CD14-positive monocyte (primary cell): ENCODE results near the gene ELL3. TPM values are rescaled to one million over a fixed set of nuclear protein-coding genes. Genes with fewer than 3 reads are reported as not detected.
A peak's percentile ranks its signal among the peaks of the same experiment; 100 is the strongest.

ENCODE experiments used
- DNase-seq, 3 donors: peaks; one replicate each; pipeline ENCODE4 v3.0.0-alpha.2; 2011 to 2022
- H2AFZ ChIP-seq: 2 replicates; pipeline ENCODE4 v1.6.0; 2012; ENCODE audit warnings: mild to moderate bottlenecking, low read depth, low read length, inconsistent platforms; ENCODE audit not compliant: insufficient read depth, poor library complexity, severe bottlenecking
- H3K27ac ChIP-seq, 2 donors: 1 replicate in 1 of 2; 2 replicates in 1 of 2; pipeline ENCODE4 v1.5.1; 2012 to 2013; ENCODE audit warnings: low read length in 2 of 2, control low read depth in 1 of 2, inconsistent platforms in 1 of 2, low read depth in 1 of 2, mild to moderate bottlenecking in 1 of 2
- H3K27me3 ChIP-seq, 2 donors: one replicate each; pipeline versions ENCODE4 v1.6.0 to v1.6.1; 2011 to 2013; ENCODE audit warnings: low read length in 2 of 2; ENCODE audit not compliant: control insufficient read depth in 2 of 2, insufficient read depth in 2 of 2
- H3K36me3 ChIP-seq, 2 donors: replicated peaks in 1 of 2; 1 replicate in 1 of 2; 2 replicates in 1 of 2; pipeline versions ENCODE4 v1.5.1 to v1.6.1; 2012 to 2013; ENCODE audit warnings: low read length in 2 of 2, control low read depth in 1 of 2, inconsistent platforms in 1 of 2, mild to moderate bottlenecking in 1 of 2; ENCODE audit not compliant: insufficient read depth in 2 of 2, control insufficient read depth in 1 of 2
- H3K4me1 ChIP-seq, 2 donors: 1 replicate in 1 of 2; 2 replicates in 1 of 2; pipeline versions ENCODE4 v1.5.1 to v1.6.1; 2012 to 2013; ENCODE audit warnings: low read length in 2 of 2, control low read depth in 1 of 2, inconsistent platforms in 1 of 2, mild to moderate bottlenecking in 1 of 2, moderate library complexity in 1 of 2; ENCODE audit not compliant: insufficient read depth in 2 of 2, control insufficient read depth in 1 of 2
- H3K4me2 ChIP-seq: replicated peaks from 2 replicates; pipeline ENCODE3; 2012; ENCODE audit warnings: low read length, moderate library complexity, mild to moderate bottlenecking; ENCODE audit not compliant: poor library complexity, severe bottlenecking; ENCODE audit errors: extremely low read depth
- H3K4me3 ChIP-seq, 3 experiments: fragments of 200-600 bp in 1 of 3; sonication (generic) in 1 of 3; replicated peaks in 1 of 3; 1 replicate in 2 of 3; 2 replicates in 1 of 3; pipeline ENCODE4 v1.5.1; 2011 to 2013; ENCODE audit warnings: low read length in 3 of 3, mild to moderate bottlenecking in 3 of 3, control low read depth in 2 of 3, low read depth in 2 of 3, inconsistent platforms in 1 of 3, moderate library complexity in 1 of 3
- H3K79me2 ChIP-seq: 2 replicates; pipeline ENCODE4 v1.6.0; 2012; ENCODE audit warnings: mild to moderate bottlenecking, control low read depth, inconsistent platforms, low read length, moderate library complexity; ENCODE audit not compliant: insufficient read depth
- H3K9ac ChIP-seq: 2 replicates; pipeline ENCODE4 v1.6.0; 2017; ENCODE audit warnings: low read length, mild to moderate bottlenecking; ENCODE audit not compliant: insufficient read depth, poor library complexity, severe bottlenecking
- H3K9me3 ChIP-seq, 2 donors: replicated peaks in 1 of 2; 1 replicate in 1 of 2; 2 replicates in 1 of 2; pipeline versions ENCODE4 v1.5.1 to v1.6.1; 2012 to 2013; ENCODE audit warnings: low read length in 2 of 2, control low read depth in 1 of 2; ENCODE audit not compliant: control insufficient read depth in 1 of 2, insufficient read depth in 1 of 2
- H4K20me1 ChIP-seq: 2 replicates; pipeline ENCODE4 v1.6.0; 2012; ENCODE audit warnings: mild to moderate bottlenecking, low read length, control low read depth, moderate library complexity; ENCODE audit not compliant: insufficient read depth
- H3K27ac Mint-ChIP-seq, 7 donors: one replicate each; pipeline ENCODE4 v1.8.0; 2020; ENCODE audit warnings: mild to moderate bottlenecking in 7 of 7, mixed read lengths in 7 of 7, moderate library complexity in 6 of 7, inconsistent platforms in 2 of 7
- H3K27me3 Mint-ChIP-seq, 3 donors: one replicate each; pipeline ENCODE4 v1.8.0; 2021 to 2022; ENCODE audit warnings: low read depth in 3 of 3, mild to moderate bottlenecking in 3 of 3, mixed read lengths in 3 of 3, moderate library complexity in 3 of 3, inconsistent platforms in 1 of 3
- H3K36me3 Mint-ChIP-seq, 2 donors: one replicate each; pipeline ENCODE4 v1.8.0; 2020; ENCODE audit warnings: mixed read lengths in 2 of 2, inconsistent platforms in 1 of 2, mild to moderate bottlenecking in 1 of 2
- H3K4me1 Mint-ChIP-seq: one replicate; pipeline ENCODE4 v1.8.0; 2020; ENCODE audit warnings: mild to moderate bottlenecking, mixed read lengths
- H3K4me3 Mint-ChIP-seq, 2 donors: one replicate each; pipeline ENCODE4 v1.8.0; 2020; ENCODE audit warnings: mild to moderate bottlenecking in 2 of 2, mixed read lengths in 2 of 2, moderate library complexity in 1 of 2
- H3K9me3 Mint-ChIP-seq, 7 donors: one replicate each; pipeline ENCODE4 v1.8.0; 2020 to 2022; ENCODE audit warnings: mixed read lengths in 7 of 7, mild to moderate bottlenecking in 6 of 7, moderate library complexity in 6 of 7, inconsistent platforms in 2 of 7
- WGBS: methylation state at CpG from one replicate; pipeline ENCODE4 v1.1.5; 2013; ENCODE audit warnings: missing lambda C conversion rate; ENCODE audit not compliant: insufficient coverage; 5-methylcytosine and 5-hydroxymethylcytosine counted together
- intact Hi-C, 2 donors: fragments of 100-400 bp; cut with micrococcal nuclease; formaldehyde crosslinking; loops; one replicate each; pipeline versions ENCODE4 v1.15.0 to v1.15.1; 2023
- polyA plus RNA-seq, 3 donors: library from polyadenylated mRNA; depleted of rRNA in 1 of 3; unstranded in 2 of 3; stranded (reverse) in 1 of 3; fragments of 300-500 nt in 2 of 3; fragments of >200 nt in 1 of 3; fragmentation: Illumina TruSeq in 2 of 3; gene quantifications; 1 replicate in 2 of 3; 2 replicates in 1 of 3; pipeline ENCODE4 v1.2.3, GENCODE V29; 2012 to 2021
- TF ChIP-seq, protein P1 (sequence below): fragments of 200-600 bp; IDR thresholded peaks from one replicate; pipeline ENCODE4 v1.8.0; 2022; ENCODE audit warnings: antibody characterized with exemption, mild to moderate bottlenecking

Gene ELL3
- polyA plus RNA-seq, 3 donors, result 0.29 to 1.2 (median 0.60) TPM

DNA sequence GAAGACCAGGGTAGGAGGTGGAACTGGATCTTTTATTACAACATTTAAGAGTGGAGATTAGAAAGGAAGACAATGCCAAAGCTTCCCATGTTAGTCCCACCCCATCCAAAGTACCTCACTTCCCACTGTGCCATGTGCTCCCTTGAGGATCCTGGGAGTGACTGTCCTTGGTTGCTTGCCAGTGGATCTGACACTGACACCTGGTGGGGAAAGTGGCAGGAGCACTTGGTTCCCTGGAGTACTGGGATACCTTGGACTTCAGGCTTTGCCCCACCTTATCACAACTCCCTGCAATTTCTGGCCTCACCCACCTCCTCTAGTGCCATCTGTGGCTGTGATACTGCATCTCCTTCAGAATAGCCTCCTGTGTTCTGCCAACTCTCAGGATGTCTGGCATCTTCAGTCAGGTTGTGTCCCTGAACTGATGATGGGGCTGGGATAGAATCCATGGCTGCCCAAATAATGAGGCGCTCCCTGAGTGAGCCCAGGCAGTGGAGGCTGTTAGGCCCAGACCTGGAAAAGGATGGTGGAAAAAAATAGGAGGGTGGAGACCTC, 1.3 kb downstream of the ELL3 start:
- Histone ChIP-seq H3K36me3 (peaks cover 17 to 36% of the 10 kb centered on the region in 2 donors), H3K27me3 (no peaks in the 10 kb centered on the region), H3K27ac (no peak overlapping the region), H3K4me2 (no peak overlapping the region), H3K4me1 (peaks cover 19 to 32% of the 10 kb centered on the region in 2 donors), H3K9me3 (no peaks in the 10 kb centered on the region), H3K79me2 (no peaks in the 10 kb centered on the region), H3K9ac (no peak overlapping the region), H2AFZ (no peak overlapping the region), H3K4me3 (no peak overlapping the region), H4K20me1 (peaks cover 5% of the 10 kb centered on the region)
- intact Hi-C loops, result no loop called here
- DNase-seq, result peak in 1 of 3 donors; percentile 26
- H3K4me3 Mint-ChIP-seq, result peak overlapping the region in 1 of 2 donors; percentile 93
- H3K27ac Mint-ChIP-seq, result peak overlapping the region in 2 of 7 donors; percentile 20 to 74
- H3K4me1 Mint-ChIP-seq, result peaks cover 30% of the 10 kb centered on the region
- H3K9me3 Mint-ChIP-seq, result no peaks in the 10 kb centered on the region
- peaks cover 20 to 30% of the 10 kb centered on the region in 2 donors for H3K36me3 Mint-ChIP-seq
- WGBS, result no CpG with 5 or more reads among the region's 1 CpG
- TF ChIP-seq, protein P1, sequence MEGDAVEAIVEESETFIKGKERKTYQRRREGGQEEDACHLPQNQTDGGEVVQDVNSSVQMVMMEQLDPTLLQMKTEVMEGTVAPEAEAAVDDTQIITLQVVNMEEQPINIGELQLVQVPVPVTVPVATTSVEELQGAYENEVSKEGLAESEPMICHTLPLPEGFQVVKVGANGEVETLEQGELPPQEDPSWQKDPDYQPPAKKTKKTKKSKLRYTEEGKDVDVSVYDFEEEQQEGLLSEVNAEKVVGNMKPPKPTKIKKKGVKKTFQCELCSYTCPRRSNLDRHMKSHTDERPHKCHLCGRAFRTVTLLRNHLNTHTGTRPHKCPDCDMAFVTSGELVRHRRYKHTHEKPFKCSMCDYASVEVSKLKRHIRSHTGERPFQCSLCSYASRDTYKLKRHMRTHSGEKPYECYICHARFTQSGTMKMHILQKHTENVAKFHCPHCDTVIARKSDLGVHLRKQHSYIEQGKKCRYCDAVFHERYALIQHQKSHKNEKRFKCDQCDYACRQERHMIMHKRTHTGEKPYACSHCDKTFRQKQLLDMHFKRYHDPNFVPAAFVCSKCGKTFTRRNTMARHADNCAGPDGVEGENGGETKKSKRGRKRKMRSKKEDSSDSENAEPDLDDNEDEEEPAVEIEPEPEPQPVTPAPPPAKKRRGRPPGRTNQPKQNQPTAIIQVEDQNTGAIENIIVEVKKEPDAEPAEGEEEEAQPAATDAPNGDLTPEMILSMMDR, result no peak
- H3K27me3 Mint-ChIP-seq, result peaks cover 0 to 3% (median 2%) of the 10 kb centered on the region in 3 donors

- H3K27ac ChIP-seq, result no peak overlapping the region
Measured at GRCh38 chr15:43774062-43774461, 2.7 kb downstream of the ELL3 start.

More at GRCh38 chr15:43774062-43774461, 2.7 kb downstream of the ELL3 start:
- no peaks in the 10 kb centered on the region for H3K9me3 Mint-ChIP-seq
- peaks cover 0 to 3% (median 2%) of the 10 kb centered on the region in 3 donors for H3K27me3 Mint-ChIP-seq
- peak overlapping the region in 2 of 7 donors; percentile 18 to 43 for H3K27ac Mint-ChIP-seq
- H3K4me3 ChIP-seq, result no peak overlapping the region
- H3K27me3 ChIP-seq, result no peaks in the 10 kb centered on the region
- peaks cover 19 to 32% of the 10 kb centered on the region in 2 donors for H3K4me1 ChIP-seq
- intact Hi-C loops, result no loop called here
- peaks cover 31 to 42% of the 10 kb centered on the region in 2 donors for H3K36me3 Mint-ChIP-seq
- H3K36me3 ChIP-seq, result peaks cover 22 to 49% of the 10 kb centered on the region in 2 donors
- peaks cover 30% of the 10 kb centered on the region for H3K4me1 Mint-ChIP-seq
- H2AFZ ChIP-seq, result no peak overlapping the region
- H3K79me2 ChIP-seq, result no peaks in the 10 kb centered on the region
- no peak overlapping the region for H3K4me2 ChIP-seq
- no peak overlapping the region for H3K9ac ChIP-seq
- no peak overlapping the region for H3K4me3 Mint-ChIP-seq
- TF ChIP-seq, protein P1, result no peak
- peaks cover 5% of the 10 kb centered on the region for H4K20me1 ChIP-seq
- DNase-seq, result no peak
- H3K9me3 ChIP-seq, result no peaks in the 10 kb centered on the region
- WGBS, result 94% methylated on average over 4 of the region's 4 CpGs
